Omental fat pad (tissue), 4 donors: ENCODE results near the gene NDUFS8. TPM values are rescaled to one million over a fixed set of nuclear protein-coding genes. Genes with fewer than 3 reads are reported as not detected.

Source experiments
- ATAC-seq: fragments of 150-250 bp; one replicate; pipeline ENCODE4 v1.9.1; 2016; ENCODE audit warnings: mild to moderate bottlenecking, moderate library complexity; ENCODE audit not compliant: low FRiP score
- DNase-seq: peaks from one replicate; pipeline ENCODE4 v3.0.0-alpha.2; 2019; ENCODE audit warnings: low spot score
- CTCF ChIP-seq, 3 donors: fragments of 450-650 bp; IDR thresholded peaks; one replicate each; pipeline ENCODE4 v1.5.1; 2016 to 2017; ENCODE audit warnings: antibody characterized with exemption in 3 of 3, mild to moderate bottlenecking in 3 of 3, moderate library complexity in 2 of 3
- total RNA-seq, 4 donors: library from RNA; depleted of rRNA; stranded (reverse); fragments of >200 nt; gene quantifications; one replicate each; pipeline ENCODE4 v1.1.0, GENCODE V29; 2016

Gene NDUFS8
- total RNA-seq, 4 donors from 2014 or later: 91.1 to 155 (median 128) TPM

- TF ChIP-seq CTCF (IDR thresholded peaks at IDR 0.05): no peak
- DNase-seq (no peak), ATAC-seq (no peak)
Measured at GRCh38 chr11:68037411-68038225, 7.1 kb downstream of the NDUFS8 start.

- no peak for TF ChIP-seq CTCF (IDR thresholded peaks at IDR 0.05)
- DNase-seq: no peak
- no peak for ATAC-seq
Measured at GRCh38 chr11:68038226-68038717, 7.8 kb downstream of the NDUFS8 start.

GRCh38 chr11:68038718-68039525 is 8.4 kb downstream of the NDUFS8 start, which contains the start of gene TCIRG1:
TCIRG1 (plus strand) TSS chr11:68039025; CDS start chr11:68041272, 2,247 bp downstream.
- peak; percentile 80 for ATAC-seq
- TF ChIP-seq CTCF (IDR thresholded peaks at IDR 0.05): no peak
- DNase-seq: no peak

GRCh38 chr11:68039526-68040086 is 9.1 kb downstream of the NDUFS8 start:
- TF ChIP-seq CTCF (IDR thresholded peaks at IDR 0.05): no peak
- DNase-seq (no peak), ATAC-seq (no peak)

- DNase-seq (no peak), ATAC-seq (peak; percentile 31)
Measured at GRCh38 chr11:68040101-68040956, 9.8 kb downstream of the NDUFS8 start.

More at GRCh38 chr11:68040101-68040956, 9.8 kb downstream of the NDUFS8 start:
- TF ChIP-seq CTCF (IDR thresholded peaks at IDR 0.05): no peak
